ENCODE results near the gene HAAO. TPM values are rescaled to one million over a fixed set of nuclear protein-coding genes. Genes with fewer than 3 reads are reported as not detected.

HAAO gene
- polyA plus RNA-seq, 3 donors = 10.5 to 29.6 (median 15.0) TPM

- no peak overlapping the region for H3K9ac ChIP-seq (ENCODE audit: insufficient read depth, low read length, poor library complexity, severe bottlenecking)
- H3K4me3 ChIP-seq (replicated peaks in 1 of 3; ENCODE audit: low read depth in 2 of 3, low read length in 3 of 3) = no peak overlapping the region
- peaks cover 54% of the 10 kb centered on the region for H3K4me1 Mint-ChIP-seq
Measured at GRCh38 chr2:42796427-42797248, 4.3 kb upstream of the HAAO start.

DNA sequence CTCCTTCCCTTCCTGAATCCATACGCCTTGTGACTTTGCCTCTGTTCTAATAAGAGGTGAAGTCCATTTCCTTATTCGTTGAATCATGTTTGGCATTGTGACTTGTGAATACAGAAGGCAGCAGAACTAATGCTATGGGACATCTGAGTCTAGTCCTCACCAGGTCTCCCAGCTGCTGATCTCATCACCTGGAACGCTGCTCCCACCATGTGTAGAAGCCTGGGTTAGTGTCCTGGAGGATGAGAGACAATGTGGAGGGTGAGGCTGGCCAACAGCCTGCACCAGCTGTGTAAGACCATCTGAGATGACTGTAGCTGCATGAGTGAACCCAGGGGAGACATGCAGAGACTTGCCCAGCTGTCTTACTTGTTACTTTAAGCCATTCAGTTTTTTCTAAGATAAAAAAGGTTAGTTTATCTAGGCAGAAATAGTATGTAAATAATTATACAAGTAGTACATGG is 3.5 kb upstream of the HAAO start:
- peaks cover 12% of the 10 kb centered on the region for H4K20me1 ChIP-seq (ENCODE audit: insufficient read depth, low read length)
- 100% methylated on average over 1 of the region's 3 CpGs for WGBS (ENCODE audit: insufficient coverage)
- H3K9me3 Mint-ChIP-seq = no peaks in the 10 kb centered on the region
- H3K79me2 ChIP-seq (ENCODE audit: insufficient read depth, low read length) = peaks cover 55% of the 10 kb centered on the region
- H3K4me1 ChIP-seq (ENCODE audit: control insufficient read depth in 1 of 2, insufficient read depth in 2 of 2, low read length in 2 of 2) = peaks cover 30 to 47% of the 10 kb centered on the region in 2 donors
- H3K27ac Mint-ChIP-seq = peak overlapping the region in 1 of 7 donors; percentile 39
- no peak overlapping the region for H3K4me3 Mint-ChIP-seq
- no peak overlapping the region for H3K4me2 ChIP-seq (replicated peaks; ENCODE audit: extremely low read depth, low read length, poor library complexity, severe bottlenecking)
- H3K36me3 ChIP-seq (replicated peaks in 1 of 2; ENCODE audit: control insufficient read depth in 1 of 2, insufficient read depth in 2 of 2, low read length in 2 of 2) = peaks cover 11 to 38% of the 10 kb centered on the region in 2 donors
- TF ChIP-seq CTCF (IDR thresholded peaks at IDR 0.05) = no peak
- H3K27ac ChIP-seq (ENCODE audit: low read depth in 1 of 2, low read length in 2 of 2) = no peak overlapping the region
- peaks cover 54% of the 10 kb centered on the region for H3K4me1 Mint-ChIP-seq
- DNase-seq = no peak
- no peaks in the 10 kb centered on the region for H3K27me3 ChIP-seq (ENCODE audit: control insufficient read depth in 2 of 2, insufficient read depth in 2 of 2, low read length in 2 of 2)
- H3K9ac ChIP-seq (ENCODE audit: insufficient read depth, low read length, poor library complexity, severe bottlenecking) = no peak overlapping the region
- peaks cover 48 to 49% of the 10 kb centered on the region in 2 donors for H3K36me3 Mint-ChIP-seq
- no peaks in the 10 kb centered on the region for H3K9me3 ChIP-seq (replicated peaks in 1 of 2; ENCODE audit: control insufficient read depth in 1 of 2, insufficient read depth in 1 of 2, low read length in 2 of 2)
- H2AFZ ChIP-seq (ENCODE audit: insufficient read depth, low read depth, low read length, poor library complexity, severe bottlenecking) = no peak overlapping the region
- intact Hi-C loops (cut with micrococcal nuclease) = no loop called here
- H3K27me3 Mint-ChIP-seq (ENCODE audit: low read depth in 3 of 3) = peaks cover 0 to 3% (median 2%) of the 10 kb centered on the region in 3 donors
- H3K4me3 ChIP-seq (replicated peaks in 1 of 3; ENCODE audit: low read depth in 2 of 3, low read length in 3 of 3) = no peak overlapping the region

More at GRCh38 chr2:42796427-42797248, 4.3 kb upstream of the HAAO start:
- Mint-ChIP-seq H3K36me3 (peaks cover 45 to 55% of the 10 kb centered on the region in 2 donors), H3K27me3 (ENCODE audit: low read depth in 3 of 3) (peaks cover 0 to 3% (median 2%) of the 10 kb centered on the region in 3 donors), H3K4me3 (no peak overlapping the region), H3K27ac (no peak overlapping the region), H3K9me3 (peaks cover 0 to 2% (median 0%) of the 10 kb centered on the region in 7 donors)
- Histone ChIP-seq H3K36me3 (replicated peaks in 1 of 2; ENCODE audit: control insufficient read depth in 1 of 2, insufficient read depth in 2 of 2, low read length in 2 of 2) (peaks cover 11 to 38% of the 10 kb centered on the region in 2 donors), H3K4me2 (replicated peaks; ENCODE audit: extremely low read depth, low read length, poor library complexity, severe bottlenecking) (no peak overlapping the region), H2AFZ (ENCODE audit: insufficient read depth, low read depth, low read length, poor library complexity, severe bottlenecking) (no peak overlapping the region), H4K20me1 (ENCODE audit: insufficient read depth, low read length) (peaks cover 12% of the 10 kb centered on the region), H3K27ac (ENCODE audit: low read depth in 1 of 2, low read length in 2 of 2) (no peak overlapping the region), H3K9me3 (replicated peaks in 1 of 2; ENCODE audit: control insufficient read depth in 1 of 2, insufficient read depth in 1 of 2, low read length in 2 of 2) (no peaks in the 10 kb centered on the region), H3K79me2 (ENCODE audit: insufficient read depth, low read length) (peaks cover 51% of the 10 kb centered on the region), H3K4me1 (ENCODE audit: control insufficient read depth in 1 of 2, insufficient read depth in 2 of 2, low read length in 2 of 2) (peaks cover 29 to 48% of the 10 kb centered on the region in 2 donors), H3K27me3 (ENCODE audit: control insufficient read depth in 2 of 2, insufficient read depth in 2 of 2, low read length in 2 of 2) (no peaks in the 10 kb centered on the region)
- 93% methylated on average over 3 of the region's 7 CpGs for WGBS (ENCODE audit: insufficient coverage)
- intact Hi-C loops (cut with micrococcal nuclease) = no loop called here
- TF ChIP-seq CTCF (IDR thresholded peaks at IDR 0.05) = no peak
- no peak for DNase-seq

Data from CD14-positive monocyte (primary cell).